ENCODE measurements around the gene MOSMO.
"Not testable (repeated sequence)": the region's sequence is repeated elsewhere in the genome, so short reads cannot be mapped to it uniquely, and the experiment has no call there.

Gene MOSMO

GRCh38 chr16:22007509-22008214 is at the start of gene MOSMO:
Gene MOSMO (plus strand): TSS chr16:22008111. CDS start chr16:22008302, 191 bp downstream.
- peak; percentile 44 for DNase-seq

GRCh38 chr16:21959050-21959449 is 48.9 kb upstream of the MOSMO start:
- DNase-seq: no peak

- DNase-seq: no peak
Observed at GRCh38 chr16:21962475-21962874, 45.4 kb upstream of the MOSMO start.

GRCh38 chr16:21963887-21964286 is 44.0 kb upstream of the MOSMO start:
- no peak for DNase-seq

- no peak for DNase-seq
Observed at GRCh38 chr16:21964353-21964752, 43.6 kb upstream of the MOSMO start.

GRCh38 chr16:21971856-21972255 is 36.1 kb upstream of the MOSMO start:
- no peak for DNase-seq

GRCh38 chr16:21973945-21974344 is 34.0 kb upstream of the MOSMO start:
- DNase-seq: no peak

- DNase-seq: no peak
Observed at GRCh38 chr16:21980032-21980431, 27.9 kb upstream of the MOSMO start.

- no peak for DNase-seq
Observed at GRCh38 chr16:21982108-21982507, 25.8 kb upstream of the MOSMO start.

GRCh38 chr16:21984062-21984461 is 23.8 kb upstream of the MOSMO start:
- DNase-seq: no peak

- no peak for DNase-seq
Observed at GRCh38 chr16:21985524-21985923, 22.4 kb upstream of the MOSMO start.

GRCh38 chr16:21986692-21987246 is 21.1 kb upstream of the MOSMO start:
- DNase-seq: no peak

- DNase-seq: no peak
Observed at GRCh38 chr16:21987498-21987897, 20.4 kb upstream of the MOSMO start.

- no peak for DNase-seq
Observed at GRCh38 chr16:21989133-21989532, 18.8 kb upstream of the MOSMO start.

GRCh38 chr16:21989751-21990150 is 18.2 kb upstream of the MOSMO start:
- DNase-seq: no peak

- no peak for DNase-seq
Observed at GRCh38 chr16:21990381-21990944, 17.4 kb upstream of the MOSMO start.

- DNase-seq: no peak
Observed at GRCh38 chr16:21991621-21992020, 16.3 kb upstream of the MOSMO start.

GRCh38 chr16:21994856-21995465 is 12.9 kb upstream of the MOSMO start:
- DNase-seq: no peak

GRCh38 chr16:21996923-21997696 is 10.8 kb upstream of the MOSMO start:
- no peak for DNase-seq

- no peak for DNase-seq
Observed at GRCh38 chr16:21997697-21998480, 10.0 kb upstream of the MOSMO start.

- no peak for DNase-seq
Observed at GRCh38 chr16:22001591-22001990, 6.3 kb upstream of the MOSMO start.

- not testable (repeated sequence) for DNase-seq
Observed at GRCh38 chr16:22002047-22002446, 5.9 kb upstream of the MOSMO start.

Data from CD4-positive, alpha-beta T cell treated with Interleukin-4 for 4 hours (primary cell).